Caco-2 (cell line): ENCODE measurements around the gene ADAMTS9. TPM values are rescaled to one million over a fixed set of nuclear protein-coding genes. Genes with fewer than 3 reads are reported as not detected.

Source experiments
- BruUV-seq: library from RNA; stranded (reverse); fragments of 400-500 nt; replicated peaks from 2 replicates; lab custom pipeline; 2021; lab: Mats Ljungman, UMichigan
- CTCF ChIA-PET: fragments of 300-600 bp; sonication (Branson Sonifier 250); formaldehyde crosslinking; loops from one replicate; lab custom pipeline; 2022; ENCODE audit warnings: antibody characterized with exemption; lab: Charles Lee
- POLR2A ChIA-PET: fragments of 300-600 bp; sonication (Branson Sonifier 250); formaldehyde crosslinking; loops from one replicate; lab custom pipeline; 2022; ENCODE audit warnings: antibody characterized with exemption; lab: Charles Lee
- DNase-seq, 2 experiments: peaks; one replicate each; pipeline versions ENCODE4 v3.0.0 to v3.0.0-alpha.2; 2020 to 2022
- H3K27me3 ChIP-seq: replicated peaks from 2 replicates; pipeline ENCODE4 v1.6.0; 2011; ENCODE audit warnings: low read length; ENCODE audit not compliant: control insufficient read depth, insufficient read depth
- H3K36me3 ChIP-seq: 2 replicates; pipeline ENCODE4 v1.5.1; 2011; ENCODE audit warnings: low read length; ENCODE audit not compliant: control insufficient read depth, insufficient read depth
- H3K4me1 ChIP-seq: fragments of 250-450 bp; sonication (Bioruptor Pico); 2 replicates; pipeline ENCODE4 v1.5.1; 2020; ENCODE audit warnings: mild to moderate bottlenecking
- H3K4me3 ChIP-seq: 2 replicates; pipeline ENCODE4 v1.5.1; 2011; ENCODE audit warnings: low read depth, mild to moderate bottlenecking, control low read depth, low read length
- H3K9me3 ChIP-seq: fragments of 250-450 bp; sonication (Bioruptor Pico); 2 replicates; pipeline ENCODE4 v1.5.1; 2020; ENCODE audit warnings: mild to moderate bottlenecking, moderate library complexity
- H3K27ac Mint-ChIP-seq: one replicate; pipeline ENCODE4 v1.8.0; 2022; ENCODE audit warnings: mixed read lengths; ENCODE audit not compliant: unreplicated experiment
- H3K27me3 Mint-ChIP-seq: one replicate; pipeline ENCODE4 v1.8.0; 2022; ENCODE audit warnings: mixed read lengths; ENCODE audit not compliant: insufficient read depth, unreplicated experiment
- H3K36me3 Mint-ChIP-seq: one replicate; pipeline ENCODE4 v1.8.0; 2022; ENCODE audit warnings: mild to moderate bottlenecking, mixed read lengths; ENCODE audit not compliant: insufficient read depth, unreplicated experiment
- H3K4me1 Mint-ChIP-seq: one replicate; pipeline ENCODE4 v1.8.0; 2022; ENCODE audit warnings: low read depth, mixed read lengths; ENCODE audit not compliant: unreplicated experiment
- H3K4me3 Mint-ChIP-seq: one replicate; pipeline ENCODE4 v1.8.0; 2022; ENCODE audit warnings: mild to moderate bottlenecking, moderate library complexity, mixed read lengths; ENCODE audit not compliant: unreplicated experiment
- H3K9me3 Mint-ChIP-seq: one replicate; pipeline ENCODE4 v1.8.0; 2022; ENCODE audit warnings: mixed read lengths; ENCODE audit not compliant: unreplicated experiment
- CTCF ChIP-seq, 2 experiments: fragments of 200-600 bp in 1 of 2; IDR thresholded peaks; 1 replicate in 1 of 2; 2 replicates in 1 of 2; pipeline versions ENCODE4 v1.5.1 to v1.8.0; 2011 to 2022; ENCODE audit warnings: antibody characterized with exemption in 1 of 2, control low read depth in 1 of 2, inconsistent platforms in 1 of 2, low read depth in 1 of 2, low read length in 1 of 2, mild to moderate bottlenecking in 1 of 2, moderate library complexity in 1 of 2; ENCODE audit not compliant: insufficient read depth in 1 of 2, severe bottlenecking in 1 of 2, unreplicated experiment in 1 of 2
- intact Hi-C: fragments of 100-400 bp; cut with micrococcal nuclease; formaldehyde crosslinking; loops from one replicate; pipeline ENCODE4 v1.10.0; 2022; ENCODE audit not compliant: unreplicated experiment
- total RNA-seq: library from RNA; stranded (reverse); gene quantifications from 2 replicates; pipeline ENCODE4 v1.2.3, GENCODE V29; 2022

ADAMTS9 gene
- total RNA-seq, 1 experiment from 2014 or later = 4.0 TPM

- Mint-ChIP-seq H3K36me3 (no peaks in the 10 kb centered on the region), H3K9me3 (no peaks in the 10 kb centered on the region), H3K27me3 (no peaks in the 10 kb centered on the region), H3K4me1 (peaks cover 7% of the 10 kb centered on the region), H3K4me3 (no peak overlapping the region), H3K27ac (no peak overlapping the region)
- ChIA-PET CTCF (no interaction called here), POLR2A (no interaction called here)
- TF ChIP-seq CTCF (IDR thresholded peaks at IDR 0.05; ENCODE audit: insufficient read depth in 1 of 2, low read depth in 1 of 2, low read length in 1 of 2, severe bottlenecking in 1 of 2, unreplicated experiment in 1 of 2) = no peak
- DNase-seq = no peak
- Histone ChIP-seq H3K27me3 (no peaks in the 10 kb centered on the region), H3K9me3 (no peaks in the 10 kb centered on the region), H3K4me3 (no peak overlapping the region), H3K4me1 (0 out of 2 replicates have a peak, but pooled peaks cover 7% of the 10 kb centered on the region), H3K36me3 (no peaks in the 10 kb centered on the region)
- intact Hi-C loops = no loop called here
- no TSS peak for BruUV-seq
Observed at GRCh38 chr3:64705946-64706345, 18.1 kb upstream of the ADAMTS9 start.

DNA sequence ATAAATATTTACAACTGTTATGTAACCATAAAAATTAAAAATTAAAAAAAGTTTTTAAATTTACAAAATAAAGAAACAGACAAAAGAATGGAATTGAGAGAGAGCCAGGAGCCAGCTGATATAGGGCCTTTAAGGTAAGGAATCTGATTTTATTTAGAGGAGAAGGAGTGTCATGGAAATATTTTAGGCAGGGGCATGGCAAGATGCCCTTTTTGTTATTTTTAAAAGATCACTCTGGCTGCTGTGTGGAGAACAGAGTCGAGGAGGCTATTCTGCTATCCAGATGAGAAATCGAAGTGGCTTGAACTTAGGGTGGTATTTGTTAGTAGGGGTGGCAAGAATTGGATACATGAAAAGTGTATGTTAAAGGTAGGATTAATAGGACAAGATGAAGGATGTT is 9.1 kb upstream of the ADAMTS9 start:
- intact Hi-C loops = no loop called here
- no TSS peak for BruUV-seq
- no peak overlapping the region for H3K4me3 Mint-ChIP-seq
- Histone ChIP-seq H3K36me3 (no peaks in the 10 kb centered on the region), H3K27me3 (no peaks in the 10 kb centered on the region), H3K9me3 (no peaks in the 10 kb centered on the region), H3K4me1 (no peaks in the 10 kb centered on the region), H3K4me3 (no peak overlapping the region)
- H3K36me3 Mint-ChIP-seq = no peaks in the 10 kb centered on the region
- H3K9me3 Mint-ChIP-seq = no peaks in the 10 kb centered on the region
- DNase-seq = no peak
- no peak for TF ChIP-seq CTCF (IDR thresholded peaks at IDR 0.05; ENCODE audit: insufficient read depth in 1 of 2, low read depth in 1 of 2, low read length in 1 of 2, severe bottlenecking in 1 of 2, unreplicated experiment in 1 of 2)
- POLR2A ChIA-PET = no interaction called here
- no peak overlapping the region for H3K27ac Mint-ChIP-seq
- CTCF ChIA-PET = no interaction called here
- H3K27me3 Mint-ChIP-seq = no peaks in the 10 kb centered on the region
- no peaks in the 10 kb centered on the region for H3K4me1 Mint-ChIP-seq

- Histone ChIP-seq H3K36me3 (no peaks in the 10 kb centered on the region), H3K4me3 (no peak overlapping the region), H3K4me1 (peaks cover 4% of the 10 kb centered on the region; the same call in 1 of the 2 replicates), H3K27me3 (no peaks in the 10 kb centered on the region), H3K9me3 (no peaks in the 10 kb centered on the region)
- Mint-ChIP-seq H3K27me3 (no peaks in the 10 kb centered on the region), H3K27ac (no peak overlapping the region), H3K4me1 (no peaks in the 10 kb centered on the region), H3K9me3 (no peaks in the 10 kb centered on the region), H3K4me3 (no peak overlapping the region), H3K36me3 (no peaks in the 10 kb centered on the region)
- POLR2A ChIA-PET = no interaction called here
- no peak for TF ChIP-seq CTCF (IDR thresholded peaks at IDR 0.05; ENCODE audit: insufficient read depth in 1 of 2, low read depth in 1 of 2, low read length in 1 of 2, severe bottlenecking in 1 of 2, unreplicated experiment in 1 of 2)
- intact Hi-C loops = no loop called here
- CTCF ChIA-PET = no interaction called here
- DNase-seq = no peak
- no TSS peak for BruUV-seq
Observed at GRCh38 chr3:64694114-64694513, 6.3 kb upstream of the ADAMTS9 start.
